ENCODE measurements around the gene COA8. TPM values are rescaled to one million over a fixed set of nuclear protein-coding genes. Genes with fewer than 3 reads are reported as not detected.

The COA8 gene
- total and polyA plus RNA-seq, 10 of the 15 experiments (the other 5 are each of a cell fraction or from before 2014, with no cell fraction given): 6.1 to 69.5 (median 25.8) TPM

- TF ChIP-seq SP1 (IDR thresholded peaks at IDR 0.05; ENCODE audit: low read depth, low read length) (peak; percentile 43), RB1 (IDR thresholded peaks at IDR 0.05; ENCODE audit: borderline replicate concordance) (0 out of 2 replicates have a peak, but pooled peaks have one; percentile 87), USF2 (IDR thresholded peaks at IDR 0.05; ENCODE audit: borderline replicate concordance, low read depth, low read length) (no peak), NR2C1 (IDR thresholded peaks at IDR 0.05) (peak; percentile 73), PRDM15 (CRISPR knock-in tag; IDR thresholded peaks at IDR 0.05) (no peak), NBN (IDR thresholded peaks at IDR 0.05) (peak; percentile 40; the same call in 1 of the 2 replicates), BHLHE40 (IDR thresholded peaks at IDR 0.05; ENCODE audit: borderline replicate concordance in 1 of 2, low read depth in 2 of 2, low read length in 1 of 2) (peak in 1 of 2 experiments; percentile 73; a peak in 2 of 4 replicates), NR2F1 (conservative IDR thresholded peaks at IDR 0.05) (peak; percentile 80), ZBTB33 (IDR thresholded peaks at IDR 0.05) (peak; percentile 71; the same call in 1 of the 2 replicates), BCLAF1 (IDR thresholded peaks at IDR 0.05) (0 out of 2 replicates have a peak, but pooled peaks have one; percentile 50), HCFC1 (IDR thresholded peaks at IDR 0.05; ENCODE audit: low read length) (peak; percentile 66), PAX5 (IDR thresholded peaks at IDR 0.05; ENCODE audit: borderline replicate concordance, low read depth, low read length) (peak; percentile 88), MEF2B (IDR thresholded peaks at IDR 0.05; ENCODE audit: partially characterized antibody, poor library complexity, severe bottlenecking) (peak; percentile 33), CHD4 (IDR thresholded peaks at IDR 0.05) (no peak), RELA (IDR thresholded peaks at IDR 0.05; ENCODE audit: borderline replicate concordance, partially characterized antibody) (peak; percentile 52), IRF5 (IDR thresholded peaks at IDR 0.05; ENCODE audit: borderline replicate concordance) (no peak)
Observed at GRCh38 chr14:103562429-103563225, at the start of gene COA8, which contains the start of gene BAG5 (continued).
